ENCODE measurements around the gene NYAP2. TPM values are rescaled to one million over a fixed set of nuclear protein-coding genes. Genes with fewer than 3 reads are reported as not detected.

NYAP2 gene
- total RNA-seq, 3 donors from 2014 or later = 0.09 TPM; not detected in 1

DNA sequence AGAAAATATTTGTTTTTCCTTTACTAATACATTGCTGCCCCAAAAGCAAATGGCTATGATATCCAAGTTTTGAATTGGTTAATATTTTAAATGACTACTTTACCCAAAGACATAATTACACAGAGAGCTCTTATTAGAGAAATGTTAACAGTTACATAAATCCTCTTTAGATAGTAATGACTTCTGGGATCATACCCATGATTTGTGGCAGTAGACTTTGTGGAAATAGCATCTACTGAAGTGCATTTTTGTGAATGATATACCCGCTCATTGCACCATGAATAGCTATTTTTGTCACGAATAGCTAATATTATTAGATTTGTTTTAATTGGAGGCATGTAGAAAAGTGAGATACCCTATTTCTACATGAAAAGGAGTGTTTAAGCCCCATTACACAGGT lies 15.8 kb downstream of the NYAP2 start:
- no peak overlapping the region for H3K4me3 ChIP-seq
- H3K4me1 ChIP-seq (ENCODE audit: low read depth) = no peaks in the 10 kb centered on the region
- no peak for ATAC-seq
- TF ChIP-seq, protein P1, sequence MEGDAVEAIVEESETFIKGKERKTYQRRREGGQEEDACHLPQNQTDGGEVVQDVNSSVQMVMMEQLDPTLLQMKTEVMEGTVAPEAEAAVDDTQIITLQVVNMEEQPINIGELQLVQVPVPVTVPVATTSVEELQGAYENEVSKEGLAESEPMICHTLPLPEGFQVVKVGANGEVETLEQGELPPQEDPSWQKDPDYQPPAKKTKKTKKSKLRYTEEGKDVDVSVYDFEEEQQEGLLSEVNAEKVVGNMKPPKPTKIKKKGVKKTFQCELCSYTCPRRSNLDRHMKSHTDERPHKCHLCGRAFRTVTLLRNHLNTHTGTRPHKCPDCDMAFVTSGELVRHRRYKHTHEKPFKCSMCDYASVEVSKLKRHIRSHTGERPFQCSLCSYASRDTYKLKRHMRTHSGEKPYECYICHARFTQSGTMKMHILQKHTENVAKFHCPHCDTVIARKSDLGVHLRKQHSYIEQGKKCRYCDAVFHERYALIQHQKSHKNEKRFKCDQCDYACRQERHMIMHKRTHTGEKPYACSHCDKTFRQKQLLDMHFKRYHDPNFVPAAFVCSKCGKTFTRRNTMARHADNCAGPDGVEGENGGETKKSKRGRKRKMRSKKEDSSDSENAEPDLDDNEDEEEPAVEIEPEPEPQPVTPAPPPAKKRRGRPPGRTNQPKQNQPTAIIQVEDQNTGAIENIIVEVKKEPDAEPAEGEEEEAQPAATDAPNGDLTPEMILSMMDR (IDR thresholded peaks at IDR 0.05) = no peak
- no peaks in the 10 kb centered on the region for H3K36me3 ChIP-seq (ENCODE audit: low read depth)
- intact Hi-C loops (cut with DNase I, micrococcal nuclease) = no loop called here
- DNase-seq = no peak
- no peaks in the 10 kb centered on the region for H3K9me3 ChIP-seq

DNA sequence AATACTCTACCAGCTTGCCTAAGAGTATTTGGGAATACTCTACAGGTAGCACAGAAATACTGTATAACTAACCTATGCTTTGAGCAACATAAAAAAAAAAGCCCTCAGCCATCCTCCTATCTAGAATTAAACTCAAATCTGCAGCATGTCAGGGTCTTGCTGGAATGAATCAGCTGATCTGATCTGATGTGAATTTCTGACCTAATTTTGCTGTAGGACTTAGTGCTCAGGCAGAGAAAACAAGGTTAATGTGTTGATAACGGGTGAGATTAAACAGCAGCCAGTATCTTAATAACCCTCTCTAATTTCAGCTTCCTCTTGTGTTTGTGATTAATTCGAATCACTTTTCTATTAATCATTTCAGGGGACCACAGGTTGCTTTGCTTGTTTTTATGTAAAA lies 16.3 kb downstream of the NYAP2 start:
- no peak for DNase-seq
- TF ChIP-seq, protein P1 (IDR thresholded peaks at IDR 0.05) = no peak
- Histone ChIP-seq H3K4me3 (no peak overlapping the region), H3K36me3 (ENCODE audit: low read depth) (no peaks in the 10 kb centered on the region), H3K4me1 (ENCODE audit: low read depth) (no peaks in the 10 kb centered on the region), H3K9me3 (no peaks in the 10 kb centered on the region)
- intact Hi-C loops (cut with DNase I, micrococcal nuclease) = no loop called here
- ATAC-seq = no peak

DNA sequence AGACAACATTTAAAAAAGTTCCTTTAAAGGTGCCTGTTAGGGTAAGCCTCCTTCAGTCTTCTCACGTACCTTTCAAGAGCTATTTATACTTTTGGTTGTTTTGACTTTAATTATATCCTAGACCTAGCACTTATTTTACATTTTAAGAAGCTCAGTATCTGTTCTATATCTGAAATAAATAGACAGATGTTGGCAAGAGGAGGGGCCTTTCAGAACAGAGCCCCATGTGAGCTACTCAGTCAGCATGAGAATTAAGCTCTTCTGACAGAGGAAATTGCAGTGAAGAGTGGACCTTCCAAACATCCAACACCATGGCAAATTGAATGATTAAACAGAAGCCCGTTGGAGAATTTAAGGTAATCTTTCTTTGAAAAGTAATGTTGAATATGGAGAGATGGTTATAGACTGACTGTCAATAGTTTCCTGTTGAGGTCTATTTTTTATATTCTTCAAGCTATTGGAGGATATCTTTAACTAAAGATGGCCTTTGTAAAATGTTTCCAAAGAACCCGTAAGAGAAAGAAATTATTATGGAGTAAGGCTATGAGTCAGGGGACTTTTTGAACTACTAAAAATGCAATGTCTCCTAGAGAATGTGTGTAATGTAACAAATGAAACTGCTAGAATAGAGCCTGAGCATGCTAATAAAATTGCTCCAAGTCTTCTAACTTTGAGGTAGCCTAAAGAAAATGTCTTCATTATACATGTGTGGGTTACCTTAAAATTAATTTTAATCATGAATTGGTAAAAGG lies 17.3 kb downstream of the NYAP2 start:
- H3K9me3 ChIP-seq = no peaks in the 10 kb centered on the region
- no peaks in the 10 kb centered on the region for H3K4me1 ChIP-seq (ENCODE audit: low read depth)
- ATAC-seq (no peak), DNase-seq (no peak)
- TF ChIP-seq, protein P1 (IDR thresholded peaks at IDR 0.05) = no peak
- H3K36me3 ChIP-seq (ENCODE audit: low read depth) = no peaks in the 10 kb centered on the region
- intact Hi-C loops (cut with DNase I, micrococcal nuclease) = no loop called here
- H3K4me3 ChIP-seq = no peak overlapping the region

DNA sequence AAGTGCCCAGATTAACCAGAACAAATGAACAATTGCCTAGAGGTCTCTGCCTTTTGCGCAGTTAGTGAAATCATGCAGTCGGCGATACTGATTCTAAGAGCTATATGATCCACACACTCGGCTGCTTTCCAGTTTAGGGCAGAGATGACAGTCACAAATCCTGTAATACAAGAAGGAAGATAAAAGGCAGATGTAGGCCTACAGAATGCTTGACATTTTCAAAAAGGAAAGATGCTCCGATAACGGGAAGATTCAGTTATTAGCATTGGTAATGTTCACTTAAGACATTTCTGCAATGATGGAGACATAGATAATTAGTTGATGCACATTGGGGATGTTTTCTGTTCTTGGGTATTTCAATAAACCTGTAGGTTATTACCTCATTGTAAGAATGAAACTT lies 19.5 kb downstream of the NYAP2 start:
- Histone ChIP-seq H3K4me3 (no peak overlapping the region), H3K4me1 (ENCODE audit: low read depth) (no peaks in the 10 kb centered on the region), H3K9me3 (no peaks in the 10 kb centered on the region), H3K36me3 (ENCODE audit: low read depth) (no peaks in the 10 kb centered on the region)
- DNase-seq (no peak), ATAC-seq (no peak)
- intact Hi-C loops (cut with DNase I, micrococcal nuclease) = no loop called here
- TF ChIP-seq, protein P1 (IDR thresholded peaks at IDR 0.05) = no peak

DNA sequence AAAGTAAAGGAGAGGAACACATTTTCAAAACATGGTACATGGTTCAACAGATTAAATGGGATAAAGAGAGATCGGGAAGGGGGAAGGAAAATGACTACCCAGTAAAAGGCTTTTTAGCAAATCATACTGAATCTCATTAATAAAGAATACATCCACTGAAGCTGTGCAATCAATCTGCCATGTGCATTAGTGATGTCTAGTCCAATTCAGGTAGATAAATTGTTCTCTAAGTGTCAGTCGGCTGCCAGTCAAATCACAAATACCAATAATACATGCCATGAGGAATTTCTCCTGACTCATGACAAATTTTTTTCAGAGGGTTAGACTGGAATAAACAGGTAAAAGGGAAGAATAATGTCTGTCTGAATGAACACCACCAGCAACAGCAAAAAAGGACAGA lies 22.6 kb downstream of the NYAP2 start:
- no peaks in the 10 kb centered on the region for H3K9me3 ChIP-seq
- TF ChIP-seq, protein P1 (IDR thresholded peaks at IDR 0.05) = no peak
- intact Hi-C loops (cut with DNase I, micrococcal nuclease) = no loop called here
- H3K4me1 ChIP-seq (ENCODE audit: low read depth) = no peaks in the 10 kb centered on the region
- DNase-seq = no peak
- no peak for ATAC-seq
- H3K4me3 ChIP-seq = no peak overlapping the region
- H3K36me3 ChIP-seq (ENCODE audit: low read depth) = no peaks in the 10 kb centered on the region
